Brain microvascular endothelial cell (primary cell): Measurements from ENCODE around the gene ZBTB1.
A peak's percentile ranks its signal among the peaks of the same experiment; 100 is the strongest.

Source experiments
- DNase-seq: peaks from one replicate; pipeline ENCODE4 v3.0.0-alpha.2; 2020
- H3K27ac ChIP-seq: fragments of 250-450 bp; sonication (Bioruptor Pico); 2 replicates; pipeline ENCODE4 v1.5.1; 2020; ENCODE audit warnings: mild to moderate bottlenecking, moderate library complexity
- H3K27me3 ChIP-seq: fragments of 250-450 bp; sonication (Bioruptor Pico); replicated peaks from 2 replicates; pipeline ENCODE4 v1.5.1; 2020; ENCODE audit warnings: mild to moderate bottlenecking
- H3K36me3 ChIP-seq: fragments of 250-450 bp; sonication (Bioruptor Pico); replicated peaks from 2 replicates; pipeline ENCODE4 v1.5.1; 2020; ENCODE audit warnings: mild to moderate bottlenecking
- H3K4me3 ChIP-seq: 2 replicates; pipeline ENCODE4 v1.5.1; 2011; ENCODE audit warnings: low read depth, mild to moderate bottlenecking, control low read depth, low read length, moderate library complexity
- in situ Hi-C: cut with HindIII; loops from 2 replicates; pipeline ENCODE4 v1.10.0; 2017; ENCODE audit warnings: low sequenced_read_pairs, low pct_ligation_motif_present
- TF ChIP-seq, protein P1 (sequence below): IDR thresholded peaks from 2 replicates; pipeline ENCODE4 v1.5.1; 2011; ENCODE audit warnings: low read depth, mild to moderate bottlenecking, moderate library complexity, low read length, control low read depth, inconsistent platforms; ENCODE audit errors: missing control alignments

Gene ZBTB1

DNA sequence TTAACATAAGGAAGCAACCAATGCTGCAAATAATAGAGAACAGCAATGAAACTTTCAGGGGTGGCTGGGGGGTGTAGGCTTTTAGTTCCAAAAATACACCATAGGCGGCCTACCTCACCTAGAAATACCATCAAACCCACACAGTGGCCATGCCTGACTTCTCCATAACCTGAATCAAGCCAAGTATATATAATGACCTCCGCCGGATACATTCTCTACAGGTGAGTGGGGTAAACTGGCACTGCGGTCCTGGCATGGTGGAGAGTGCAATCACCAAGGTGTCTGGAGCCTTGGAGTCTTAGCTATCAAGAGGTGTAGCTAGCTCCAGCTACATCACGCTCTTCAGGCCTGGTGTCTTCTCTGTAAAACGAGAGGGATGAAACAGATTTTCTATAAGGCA lies 2.1 kb upstream of the ZBTB1 start:
- peak overlapping the region; percentile 66 for H3K4me3 ChIP-seq
- DNase-seq = no peak
- TF ChIP-seq, protein P1, sequence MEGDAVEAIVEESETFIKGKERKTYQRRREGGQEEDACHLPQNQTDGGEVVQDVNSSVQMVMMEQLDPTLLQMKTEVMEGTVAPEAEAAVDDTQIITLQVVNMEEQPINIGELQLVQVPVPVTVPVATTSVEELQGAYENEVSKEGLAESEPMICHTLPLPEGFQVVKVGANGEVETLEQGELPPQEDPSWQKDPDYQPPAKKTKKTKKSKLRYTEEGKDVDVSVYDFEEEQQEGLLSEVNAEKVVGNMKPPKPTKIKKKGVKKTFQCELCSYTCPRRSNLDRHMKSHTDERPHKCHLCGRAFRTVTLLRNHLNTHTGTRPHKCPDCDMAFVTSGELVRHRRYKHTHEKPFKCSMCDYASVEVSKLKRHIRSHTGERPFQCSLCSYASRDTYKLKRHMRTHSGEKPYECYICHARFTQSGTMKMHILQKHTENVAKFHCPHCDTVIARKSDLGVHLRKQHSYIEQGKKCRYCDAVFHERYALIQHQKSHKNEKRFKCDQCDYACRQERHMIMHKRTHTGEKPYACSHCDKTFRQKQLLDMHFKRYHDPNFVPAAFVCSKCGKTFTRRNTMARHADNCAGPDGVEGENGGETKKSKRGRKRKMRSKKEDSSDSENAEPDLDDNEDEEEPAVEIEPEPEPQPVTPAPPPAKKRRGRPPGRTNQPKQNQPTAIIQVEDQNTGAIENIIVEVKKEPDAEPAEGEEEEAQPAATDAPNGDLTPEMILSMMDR = no peak
- no peaks in the 10 kb centered on the region for H3K36me3 ChIP-seq
- peak overlapping the region; percentile 98 for H3K27ac ChIP-seq
- in situ Hi-C loops = no loop called here
- no peaks in the 10 kb centered on the region for H3K27me3 ChIP-seq

DNA sequence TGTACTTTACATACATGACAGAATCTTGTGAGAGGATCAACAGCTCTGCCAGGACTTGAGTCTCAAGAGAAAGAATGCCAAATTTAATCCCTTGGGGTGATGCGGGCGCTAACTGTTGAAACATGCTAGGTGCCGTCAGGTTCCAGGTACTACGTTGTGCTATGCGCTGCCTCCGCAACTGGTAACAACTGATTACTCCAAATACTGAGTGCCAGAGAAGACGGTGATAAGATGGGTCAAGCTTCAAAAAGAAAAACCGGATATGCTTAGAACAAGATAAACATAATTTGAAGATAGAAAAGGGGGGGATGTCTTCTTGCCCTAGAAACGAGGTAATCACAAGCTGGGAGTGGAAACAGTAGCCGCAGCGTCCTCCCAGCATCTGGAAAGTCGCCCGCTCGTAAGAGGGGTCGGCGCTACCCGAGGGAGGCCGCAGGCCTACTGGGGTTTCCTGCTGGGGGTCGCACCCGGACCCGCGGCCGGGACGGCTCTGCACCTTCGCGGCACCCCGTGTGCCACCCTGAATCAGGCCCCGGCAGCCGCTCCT lies 1.6 kb upstream of the ZBTB1 start:
- no peaks in the 10 kb centered on the region for H3K27me3 ChIP-seq
- DNase-seq = no peak
- peak overlapping the region; percentile 98 for H3K27ac ChIP-seq
- H3K4me3 ChIP-seq = peak overlapping the region; percentile 66
- H3K36me3 ChIP-seq = no peaks in the 10 kb centered on the region
- in situ Hi-C loops = no loop called here
- TF ChIP-seq, protein P1 = no peak

DNA sequence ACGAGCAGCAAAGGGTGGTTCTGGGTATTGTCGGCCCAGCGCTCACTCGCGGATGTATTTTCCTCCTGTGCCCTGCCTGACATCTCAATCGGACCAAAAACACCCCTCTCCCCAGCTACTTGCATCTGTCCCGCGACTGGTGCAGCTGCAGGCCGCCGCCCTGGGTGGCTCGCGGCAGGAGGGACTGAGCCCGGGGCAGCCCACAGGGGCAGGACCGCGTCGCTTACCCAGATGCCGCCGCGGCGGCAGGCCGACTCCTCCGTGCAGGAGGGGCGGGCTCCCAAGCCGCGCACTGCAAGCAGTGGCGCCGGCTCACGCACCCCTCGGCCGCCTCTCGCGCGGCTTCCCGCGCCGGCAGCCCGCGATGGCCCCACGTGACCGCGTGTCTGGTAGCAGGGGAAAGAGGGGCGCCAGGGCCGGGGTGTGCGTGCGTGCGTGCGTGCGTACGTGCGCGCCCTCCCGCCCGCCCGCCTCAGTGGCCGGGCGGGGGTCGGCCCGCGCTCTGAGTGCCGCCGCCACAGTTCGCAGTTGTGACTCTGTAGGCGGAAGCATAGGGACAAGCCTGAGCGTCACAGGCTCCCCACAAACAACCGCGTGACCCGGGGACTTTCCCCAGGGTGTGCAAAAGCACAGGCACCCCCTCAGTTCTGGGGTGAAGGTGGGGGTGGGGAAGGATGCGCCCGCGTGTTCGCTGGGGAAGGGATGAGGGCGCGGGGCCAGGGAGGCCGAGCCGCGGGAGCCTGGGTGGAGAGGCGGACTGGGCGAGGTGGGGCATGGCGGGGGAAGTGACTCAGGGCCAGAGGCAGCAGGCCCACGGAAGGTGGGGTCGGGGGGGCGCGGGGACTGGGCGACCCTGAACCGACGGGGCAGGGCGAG lies 898 bp upstream of the ZBTB1 start, which contains the start of gene ZBTB25:
Gene ZBTB25, minus strand, starts transcription at position 405 of the 876 bp plus-strand sequence. CDS start 13,305 bp downstream, outside the sequence.
- DNase-seq = peak; percentile 88
- TF ChIP-seq, protein P1 = no peak
- in situ Hi-C loops = no loop called here
- Histone ChIP-seq H3K27me3 (no peaks in the 10 kb centered on the region), H3K27ac (peak within 1 kb of the TSS; percentile 98), H3K36me3 (no peaks in the 10 kb centered on the region), H3K4me3 (peak within 1 kb of the TSS; percentile 66)

DNA sequence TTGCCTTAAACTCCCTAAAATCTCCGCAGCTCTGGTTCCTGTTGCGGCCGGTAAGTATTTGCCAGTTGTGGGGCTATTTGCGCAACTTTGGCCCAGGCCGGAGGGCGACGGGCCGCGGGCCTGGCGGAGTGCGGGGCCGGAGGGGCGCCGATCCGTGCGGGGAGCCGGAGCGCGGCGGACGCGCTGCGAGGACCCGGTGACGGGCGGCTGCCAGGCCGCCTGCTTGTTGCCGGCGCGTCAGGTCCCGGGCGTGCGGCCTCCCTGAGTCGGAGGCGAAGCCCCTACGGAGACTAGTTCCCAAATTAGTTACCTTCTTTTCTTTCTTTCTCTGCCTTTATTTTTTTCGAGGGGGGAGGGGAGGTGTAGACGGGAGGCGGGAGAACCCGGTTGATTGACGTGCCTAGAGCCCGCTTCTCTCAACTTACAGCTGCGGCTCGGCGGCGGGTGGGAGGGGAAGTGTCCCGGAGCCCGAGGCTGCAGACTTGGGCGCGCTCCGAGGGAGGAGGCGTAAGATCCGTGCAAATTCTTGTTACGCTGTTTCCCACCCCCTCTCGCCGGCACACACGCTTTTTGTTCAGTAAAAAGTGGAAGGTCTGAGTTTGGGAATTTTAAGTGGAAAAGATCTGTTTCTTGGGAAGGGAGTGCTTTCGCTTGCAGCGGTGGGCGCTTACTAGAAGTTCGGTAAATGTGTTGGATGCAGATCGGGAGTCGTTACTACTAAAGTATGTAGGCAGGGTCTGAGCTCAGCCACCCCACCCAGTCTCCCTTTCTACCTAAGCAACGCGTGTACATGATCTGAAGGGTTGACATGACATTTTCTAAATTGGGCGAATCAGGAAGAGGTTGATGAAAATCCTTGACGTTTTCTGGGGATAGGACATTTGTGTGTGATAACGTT lies 576 bp downstream of the ZBTB1 start:
- TF ChIP-seq, protein P1 = no peak
- H3K27ac ChIP-seq = peak overlapping the region; percentile 98
- in situ Hi-C loops = no loop called here
- DNase-seq = peak; percentile 83
- H3K4me3 ChIP-seq = peak overlapping the region; percentile 66
- H3K27me3 ChIP-seq = no peaks in the 10 kb centered on the region
- no peaks in the 10 kb centered on the region for H3K36me3 ChIP-seq

DNA sequence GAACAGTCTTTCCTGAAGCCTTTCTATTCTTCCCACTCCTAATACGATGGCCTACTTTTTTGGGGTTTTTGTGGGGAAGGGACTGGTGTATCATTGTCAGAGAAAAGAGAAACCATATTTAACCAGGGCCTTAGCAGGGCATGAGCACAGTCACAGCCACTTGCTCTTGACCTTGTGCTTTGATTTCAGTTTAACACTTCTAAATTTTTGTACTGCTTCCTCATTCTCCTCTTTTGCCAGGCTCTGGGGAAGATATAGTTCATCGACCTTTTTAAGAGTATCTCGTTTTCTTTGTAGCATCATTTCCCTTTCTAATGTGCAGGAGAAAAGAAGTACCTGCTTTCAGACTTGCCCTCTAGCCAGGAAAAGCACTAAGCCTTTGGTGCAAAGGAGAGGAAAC lies 2.2 kb downstream of the ZBTB1 start:
- TF ChIP-seq, protein P1 = no peak
- H3K36me3 ChIP-seq = peaks cover 2% of the 10 kb centered on the region
- in situ Hi-C loops = no loop called here
- no peak for DNase-seq
- H3K27me3 ChIP-seq = no peaks in the 10 kb centered on the region
- H3K27ac ChIP-seq = no peak overlapping the region
- peak overlapping the region; percentile 41 for H3K4me3 ChIP-seq
